Liver (tissue), 9 donors: ENCODE data around the gene PSME3IP1. TPM values are rescaled to one million over a fixed set of nuclear protein-coding genes. Genes with fewer than 3 reads are reported as not detected.

Source experiments
- DNase-seq: peaks from one replicate; pipeline ENCODE4 v3.0.0-alpha.2; 2017; ENCODE audit warnings: low spot score
- H3K27ac ChIP-seq, 2 donors: one replicate each; pipeline ENCODE4 v1.7.0; 2013; ENCODE audit warnings: inconsistent platforms in 2 of 2, low read length in 2 of 2, control low read depth in 1 of 2, low read depth in 1 of 2, mild to moderate bottlenecking in 1 of 2
- H3K27me3 ChIP-seq, 4 donors: one replicate each; pipeline versions ENCODE4 v1.6.1 to v1.7.0; 2013; ENCODE audit warnings: low read length in 3 of 4, inconsistent platforms in 1 of 4, mild to moderate bottlenecking in 1 of 4, moderate library complexity in 1 of 4; ENCODE audit not compliant: control insufficient read depth in 4 of 4, insufficient read depth in 4 of 4
- H3K36me3 ChIP-seq, 4 donors: one replicate each; pipeline versions ENCODE4 v1.6.1 to v1.7.0; 2013; ENCODE audit warnings: low read length in 3 of 4, mild to moderate bottlenecking in 3 of 4, low read depth in 1 of 4, moderate library complexity in 1 of 4; ENCODE audit not compliant: control insufficient read depth in 4 of 4, insufficient read depth in 3 of 4
- H3K4me1 ChIP-seq, 4 donors: one replicate each; pipeline versions ENCODE4 v1.6.1 to v1.7.0; 2013; ENCODE audit warnings: low read length in 3 of 4, mild to moderate bottlenecking in 3 of 4, moderate library complexity in 1 of 4; ENCODE audit not compliant: control insufficient read depth in 4 of 4, insufficient read depth in 4 of 4
- H3K4me3 ChIP-seq, 3 donors: one replicate each; pipeline versions ENCODE4 v1.6.1 to v1.7.0; 2013; ENCODE audit warnings: low read length in 3 of 3, control low read depth in 1 of 3, low read depth in 1 of 3, mild to moderate bottlenecking in 1 of 3
- H3K9ac ChIP-seq, 2 donors: one replicate each; pipeline ENCODE4 v1.7.0; 2013; ENCODE audit warnings: low read length in 2 of 2, mild to moderate bottlenecking in 2 of 2, moderate library complexity in 2 of 2, control low read depth in 1 of 2, low read depth in 1 of 2
- H3K9me3 ChIP-seq, 4 donors: one replicate each; pipeline versions ENCODE4 v1.6.1 to v1.7.0; 2013; ENCODE audit warnings: low read length in 3 of 4; ENCODE audit not compliant: control insufficient read depth in 4 of 4
- ATF3 ChIP-seq: IDR thresholded peaks from 2 replicates; pipeline ENCODE4 v1.6.1; 2016; ENCODE audit warnings: antibody characterized with exemption
- CTCF ChIP-seq: fragments of 150-350 bp; IDR thresholded peaks from 2 replicates; pipeline ENCODE4 v1.5.1; 2017; ENCODE audit warnings: improper control_type of control experiment, low read depth, low read length; ENCODE audit not compliant: missing input control
- FOXA2 ChIP-seq: IDR thresholded peaks from 2 replicates; pipeline ENCODE4 v1.6.1; 2016; ENCODE audit warnings: antibody characterized with exemption
- GABPA ChIP-seq, 2 donors: IDR thresholded peaks in 1 of 2; conservative IDR thresholded peaks in 1 of 2; 2 replicates each; pipeline ENCODE4 v1.6.1; 2016; ENCODE audit warnings: antibody characterized with exemption in 2 of 2, mild to moderate bottlenecking in 1 of 2, moderate library complexity in 1 of 2
- HNF4A ChIP-seq, 2 donors: conservative IDR thresholded peaks; 2 replicates each; pipeline ENCODE4 v1.6.1; 2016; ENCODE audit warnings: antibody characterized with exemption in 2 of 2, mild to moderate bottlenecking in 2 of 2
- HNF4G ChIP-seq: IDR thresholded peaks from 2 replicates; pipeline ENCODE4 v1.6.1; 2016; ENCODE audit warnings: antibody characterized with exemption
- MAX ChIP-seq: IDR thresholded peaks from 2 replicates; pipeline ENCODE4 v1.6.1; 2016; ENCODE audit warnings: antibody characterized with exemption
- NR2F2 ChIP-seq: IDR thresholded peaks from 2 replicates; pipeline ENCODE4 v1.6.1; 2016; ENCODE audit warnings: antibody characterized with exemption
- RAD21 ChIP-seq, 2 donors: IDR thresholded peaks; 2 replicates each; pipeline ENCODE4 v1.6.1; 2016; ENCODE audit warnings: antibody characterized with exemption in 2 of 2, mild to moderate bottlenecking in 2 of 2
- REST ChIP-seq: IDR thresholded peaks from 2 replicates; pipeline ENCODE4 v1.6.1; 2016; ENCODE audit warnings: antibody characterized with exemption, mild to moderate bottlenecking
- RXRA ChIP-seq, 2 donors: IDR thresholded peaks; 2 replicates each; pipeline ENCODE4 v1.6.1; 2017 to 2018; ENCODE audit warnings: antibody characterized with exemption in 2 of 2, mild to moderate bottlenecking in 1 of 2
- TAF1 ChIP-seq: conservative IDR thresholded peaks from 2 replicates; pipeline ENCODE4 v1.6.1; 2016; ENCODE audit warnings: antibody characterized with exemption, mild to moderate bottlenecking
- WGBS: extraction: QIAGEN DNeasy Blood & Tissue Kit; methylation state at CpG from one replicate; pipeline ENCODE4 v1.1.7; 2013; 5-methylcytosine and 5-hydroxymethylcytosine counted together
- polyA plus RNA-seq, 2 donors: library from polyadenylated mRNA; stranded (reverse) in 1 of 2; unstranded in 1 of 2; fragments of 200-250 nt in 1 of 2; fragments of >200 nt in 1 of 2; fragmentation: Nextera tagmentation in 1 of 2; extraction: Ambion mirVana in 1 of 2; gene quantifications; one replicate each; pipeline versions ENCODE4 v1.2.1 to v1.2.3, GENCODE V29; 2013 to 2015
- total RNA-seq, 2 donors: library from RNA; depleted of rRNA; stranded (reverse); fragments of >200 nt; gene quantifications; one replicate each; pipeline ENCODE4 v1.2.3, GENCODE V29; 2014
- donor health status: healthy.
- donor health status: healthy.
- donor health status: healthy.
- donor health status: healthy.
- donor health status: healthy.

PSME3IP1 gene
- total and polyA plus RNA-seq, 4 donors: 25.0 to 34.7 (median 25.8) TPM

GRCh38 chr16:57152096-57153093 lies 33.4 kb downstream of the PSME3IP1 start:
- no peak overlapping the region for H3K9ac ChIP-seq
- no peak for DNase-seq
- 91% methylated on average over 4 of the region's 4 CpGs for WGBS
- peaks cover 6 to 26% (median 21%) of the 10 kb centered on the region in 4 donors for H3K36me3 ChIP-seq
- peaks cover 0 to 2% (median 0%) of the 10 kb centered on the region in 4 donors for H3K4me1 ChIP-seq
- no peaks in the 10 kb centered on the region for H3K9me3 ChIP-seq
- H3K4me3 ChIP-seq: no peak overlapping the region
- H3K27ac ChIP-seq: no peak overlapping the region
- TF ChIP-seq RAD21 (IDR thresholded peaks at IDR 0.05) (no peak), CTCF (no peak), RXRA (IDR thresholded peaks at IDR 0.05) (no peak), HNF4G (no peak), FOXA2 (no peak), ATF3 (no peak), MAX (no peak), GABPA (IDR thresholded peaks at IDR 0.05 in 1 of 2, conservative IDR thresholded peaks at IDR 0.05 in 1 of 2) (no peak), HNF4A (conservative IDR thresholded peaks at IDR 0.05) (no peak), NR2F2 (no peak), REST (no peak)
- H3K27me3 ChIP-seq: no peaks in the 10 kb centered on the region

GRCh38 chr16:57151369-57151768 lies 34.5 kb downstream of the PSME3IP1 start:
- no peaks in the 10 kb centered on the region for H3K27me3 ChIP-seq
- no peak overlapping the region for H3K27ac ChIP-seq
- peaks cover 0 to 4% (median 0%) of the 10 kb centered on the region in 4 donors for H3K4me1 ChIP-seq
- 91% methylated on average over 2 of the region's 2 CpGs for WGBS
- no peaks in the 10 kb centered on the region for H3K9me3 ChIP-seq
- no peak overlapping the region for H3K4me3 ChIP-seq
- H3K36me3 ChIP-seq: peaks cover 6 to 26% (median 21%) of the 10 kb centered on the region in 4 donors
- DNase-seq: no peak
- no peak overlapping the region for H3K9ac ChIP-seq
- no peak for TF ChIP-seq GABPA (IDR thresholded peaks at IDR 0.05 in 1 of 2, conservative IDR thresholded peaks at IDR 0.05 in 1 of 2)
- no peak for TF ChIP-seq TAF1
